Sigmoid colon (tissue), 7 donors: ENCODE results near the gene BPIFB2. TPM values are rescaled to one million over a fixed set of nuclear protein-coding genes. Genes with fewer than 3 reads are reported as not detected.

ENCODE experiments used
- DNase-seq: peaks from one replicate; pipeline ENCODE4 v3.0.0-alpha.2; 2019
- H3K27ac ChIP-seq, 4 donors: fragments of 200-600 bp; sonication (generic); one replicate each; pipeline ENCODE4 v1.5.1; 2016 to 2019; ENCODE audit warnings: mild to moderate bottlenecking in 1 of 4
- H3K27me3 ChIP-seq, 3 donors: fragments of 200-600 bp; sonication (generic); one replicate each; pipeline ENCODE4 v1.5.1; 2019; ENCODE audit warnings: mild to moderate bottlenecking in 1 of 3
- H3K36me3 ChIP-seq, 4 donors: fragments of 200-600 bp; sonication (generic); one replicate each; pipeline ENCODE4 v1.5.1; 2016 to 2019
- H3K4me1 ChIP-seq, 4 donors: fragments of 200-600 bp; sonication (generic); one replicate each; pipeline ENCODE4 v1.5.1; 2017 to 2019
- H3K4me3 ChIP-seq, 4 donors: fragments of 200-600 bp; sonication (generic); one replicate each; pipeline ENCODE4 v1.5.1; 2017 to 2019; ENCODE audit warnings: mild to moderate bottlenecking in 2 of 4, moderate library complexity in 1 of 4
- H3K9me3 ChIP-seq, 4 donors: fragments of 200-600 bp in 3 of 4; sonication (generic) in 3 of 4; one replicate each; pipeline versions ENCODE4 v1.5.1 to v1.6.1; 2013 to 2019
- CTCF ChIP-seq, 4 experiments: fragments of 450-650 bp in 3 of 4; fragments of 200-600 bp in 1 of 4; IDR thresholded peaks; one replicate each; pipeline ENCODE4 v1.5.1; 2016 to 2019; ENCODE audit warnings: antibody characterized with exemption in 4 of 4, mild to moderate bottlenecking in 3 of 4, moderate library complexity in 2 of 4
- EP300 ChIP-seq, 4 donors: sonication (generic); formaldehyde crosslinking; IDR thresholded peaks; one replicate each; pipeline ENCODE4 v1.6.1; 2017; ENCODE audit warnings: antibody characterized with exemption in 4 of 4
- POLR2A ChIP-seq, 2 donors: fragments of 450-650 bp; IDR thresholded peaks; one replicate each; pipeline ENCODE4 v1.6.1; 2016; ENCODE audit warnings: antibody characterized with exemption in 2 of 2, mild to moderate bottlenecking in 2 of 2, moderate library complexity in 2 of 2
- POLR2AphosphoS5 ChIP-seq, 4 donors: sonication (generic); formaldehyde crosslinking; IDR thresholded peaks; one replicate each; pipeline ENCODE4 v1.6.1; 2017; ENCODE audit warnings: antibody characterized with exemption in 4 of 4
- WGBS, 2 donors: extraction: QIAGEN DNeasy Blood & Tissue Kit; methylation state at CpG; one replicate each; pipeline ENCODE4 v1.1.7; 2013; 5-methylcytosine and 5-hydroxymethylcytosine counted together
- intact Hi-C: fragments of 100-400 bp; cut with DNase I; formaldehyde crosslinking; loops from one replicate; pipeline ENCODE4 v1.15.1; 2023
- polyA plus RNA-seq, 3 donors: library from polyadenylated mRNA; stranded (reverse); fragments of 200-250 nt; gene quantifications; one replicate each; pipeline ENCODE4 v1.2.3, GENCODE V29; 2013
- total RNA-seq, 4 donors: library from RNA; depleted of rRNA; stranded (reverse); fragments of >200 nt; gene quantifications; one replicate each; pipeline ENCODE4 v1.1.0, GENCODE V29; 2016
- donor health status: healthy with polysubstance abuse.
- donor health status: Bipolar disorder and iron deficiency.
- donor health status: healthy.

BPIFB2 gene
- total and polyA plus RNA-seq, 7 donors, result not detected

GRCh38 chr20:33063271-33063670 is 55.8 kb downstream of the BPIFB2 start:
- no peak overlapping the region for H3K27ac ChIP-seq
- no peaks in the 10 kb centered on the region for H3K36me3 ChIP-seq
- no peak overlapping the region for H3K4me3 ChIP-seq
- no peaks in the 10 kb centered on the region for H3K27me3 ChIP-seq
- no peaks in the 10 kb centered on the region for H3K9me3 ChIP-seq
- intact Hi-C loops, result no loop called here
- no peak for DNase-seq
- WGBS, 2 donors, result 78 to 88% methylated on average over 6 of the region's 6 CpGs
- TF ChIP-seq EP300 (IDR thresholded peaks at IDR 0.05) (no peak), POLR2A (IDR thresholded peaks at IDR 0.05) (no peak), CTCF (IDR thresholded peaks at IDR 0.05) (no peak), POLR2AphosphoS5 (IDR thresholded peaks at IDR 0.05) (no peak)
- H3K4me1 ChIP-seq, result no peaks in the 10 kb centered on the region

- WGBS, 2 donors, result 89% methylated on average over 11 of the region's 11 CpGs
- TF ChIP-seq POLR2AphosphoS5 (IDR thresholded peaks at IDR 0.05) (no peak), EP300 (IDR thresholded peaks at IDR 0.05) (no peak)
- intact Hi-C loops, result no loop called here
These were observed 57.2 kb downstream of the BPIFB2 start for GRCh38 chr20:33064572-33065287.

GRCh38 chr20:33065785-33066184 is 58.3 kb downstream of the BPIFB2 start:
- Histone ChIP-seq H3K4me1 (no peaks in the 10 kb centered on the region), H3K4me3 (no peak overlapping the region), H3K9me3 (no peaks in the 10 kb centered on the region), H3K36me3 (no peaks in the 10 kb centered on the region), H3K27me3 (no peaks in the 10 kb centered on the region), H3K27ac (no peak overlapping the region)
- TF ChIP-seq POLR2A (IDR thresholded peaks at IDR 0.05) (no peak), POLR2AphosphoS5 (IDR thresholded peaks at IDR 0.05) (no peak), CTCF (IDR thresholded peaks at IDR 0.05) (no peak), EP300 (IDR thresholded peaks at IDR 0.05) (no peak)
- no peak for DNase-seq
- intact Hi-C loops, result no loop called here
- 73 to 80% methylated on average over 9 of the region's 9 CpGs for whole genome bisulfite sequencing, 2 donors

More at GRCh38 chr20:33064572-33065287, 57.2 kb downstream of the BPIFB2 start:
- no peak for DNase-seq
- Histone ChIP-seq H3K27ac (no peak overlapping the region), H3K9me3 (no peaks in the 10 kb centered on the region), H3K4me3 (no peak overlapping the region), H3K4me1 (no peaks in the 10 kb centered on the region), H3K27me3 (no peaks in the 10 kb centered on the region), H3K36me3 (no peaks in the 10 kb centered on the region)

GRCh38 chr20:33067806-33068205 is 60.3 kb downstream of the BPIFB2 start:
- no peaks in the 10 kb centered on the region for H3K4me1 ChIP-seq
- no peak for DNase-seq
- TF ChIP-seq POLR2AphosphoS5 (IDR thresholded peaks at IDR 0.05) (no peak), EP300 (IDR thresholded peaks at IDR 0.05) (no peak), POLR2A (IDR thresholded peaks at IDR 0.05) (no peak), CTCF (IDR thresholded peaks at IDR 0.05) (no peak)
- intact Hi-C loops, result no loop called here
- no peak overlapping the region for H3K4me3 ChIP-seq
- no peaks in the 10 kb centered on the region for H3K36me3 ChIP-seq
- H3K27me3 ChIP-seq, result no peaks in the 10 kb centered on the region
- no peaks in the 10 kb centered on the region for H3K9me3 ChIP-seq
- WGBS, 2 donors, result 68 to 71% methylated on average over 3 of the region's 3 CpGs
- H3K27ac ChIP-seq, result no peak overlapping the region

- H3K27ac ChIP-seq, result no peak overlapping the region
- no peak for DNase-seq
- H3K4me1 ChIP-seq, result no peaks in the 10 kb centered on the region
- no peaks in the 10 kb centered on the region for H3K9me3 ChIP-seq
- WGBS, 2 donors, result 67 to 81% methylated on average over 12 of the region's 12 CpGs
- no peak overlapping the region for H3K4me3 ChIP-seq
- H3K27me3 ChIP-seq, result no peaks in the 10 kb centered on the region
- intact Hi-C loops, result no loop called here
- H3K36me3 ChIP-seq, result no peaks in the 10 kb centered on the region
- no peak for TF ChIP-seq POLR2A (IDR thresholded peaks at IDR 0.05)
- TF ChIP-seq CTCF (IDR thresholded peaks at IDR 0.05), result no peak
- TF ChIP-seq POLR2AphosphoS5 (IDR thresholded peaks at IDR 0.05), result no peak
- TF ChIP-seq EP300 (IDR thresholded peaks at IDR 0.05), result no peak
These were observed 60.9 kb downstream of the BPIFB2 start for GRCh38 chr20:33068251-33068939.
